ENCODE data around the gene LRMDA.

- TF ChIP-seq SMC3 (IDR thresholded peaks at IDR 0.05) (no peak), JUNB (IDR thresholded peaks at IDR 0.05) (no peak), BCL3 (IDR thresholded peaks at IDR 0.05) (no peak), POLR2A (IDR thresholded peaks at IDR 0.05; ENCODE audit: low read length) (no peak), RCOR1 (IDR thresholded peaks at IDR 0.05; ENCODE audit: low read depth, low read length) (no peak)
- TF ChIP-seq, protein P1, sequence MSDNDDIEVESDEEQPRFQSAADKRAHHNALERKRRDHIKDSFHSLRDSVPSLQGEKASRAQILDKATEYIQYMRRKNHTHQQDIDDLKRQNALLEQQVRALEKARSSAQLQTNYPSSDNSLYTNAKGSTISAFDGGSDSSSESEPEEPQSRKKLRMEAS (IDR thresholded peaks at IDR 0.05), result no peak
Observed at GRCh38 chr10:75575940-75576339, 144.5 kb downstream of the LRMDA start.

All from A549 (cell line).